Choroid plexus epithelial cell (primary cell): ENCODE data around the gene ZNF407.

Source experiments
- DNase-seq: peaks from one replicate; pipeline ENCODE4 v3.0.0-alpha.2; 2010; ENCODE audit warnings: low read depth
- H3K4me3 ChIP-seq: 2 replicates; pipeline ENCODE4 v1.5.1; 2011; ENCODE audit warnings: low read depth, mild to moderate bottlenecking, control low read depth, low read length, moderate library complexity
- TF ChIP-seq, protein P1 (sequence below): conservative IDR thresholded peaks from 2 replicates; pipeline ENCODE4 v1.5.1; 2011; ENCODE audit warnings: low read depth, mild to moderate bottlenecking, control low read depth, inconsistent platforms, low read length, moderate library complexity

The ZNF407 gene

GRCh38 chr18:75044791-75045190 lies 447.1 kb downstream of the ZNF407 start:
- DNase-seq: no peak
- TF ChIP-seq, protein P1, sequence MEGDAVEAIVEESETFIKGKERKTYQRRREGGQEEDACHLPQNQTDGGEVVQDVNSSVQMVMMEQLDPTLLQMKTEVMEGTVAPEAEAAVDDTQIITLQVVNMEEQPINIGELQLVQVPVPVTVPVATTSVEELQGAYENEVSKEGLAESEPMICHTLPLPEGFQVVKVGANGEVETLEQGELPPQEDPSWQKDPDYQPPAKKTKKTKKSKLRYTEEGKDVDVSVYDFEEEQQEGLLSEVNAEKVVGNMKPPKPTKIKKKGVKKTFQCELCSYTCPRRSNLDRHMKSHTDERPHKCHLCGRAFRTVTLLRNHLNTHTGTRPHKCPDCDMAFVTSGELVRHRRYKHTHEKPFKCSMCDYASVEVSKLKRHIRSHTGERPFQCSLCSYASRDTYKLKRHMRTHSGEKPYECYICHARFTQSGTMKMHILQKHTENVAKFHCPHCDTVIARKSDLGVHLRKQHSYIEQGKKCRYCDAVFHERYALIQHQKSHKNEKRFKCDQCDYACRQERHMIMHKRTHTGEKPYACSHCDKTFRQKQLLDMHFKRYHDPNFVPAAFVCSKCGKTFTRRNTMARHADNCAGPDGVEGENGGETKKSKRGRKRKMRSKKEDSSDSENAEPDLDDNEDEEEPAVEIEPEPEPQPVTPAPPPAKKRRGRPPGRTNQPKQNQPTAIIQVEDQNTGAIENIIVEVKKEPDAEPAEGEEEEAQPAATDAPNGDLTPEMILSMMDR: no peak
- H3K4me3 ChIP-seq: no peak overlapping the region

GRCh38 chr18:75045272-75045671 lies 447.6 kb downstream of the ZNF407 start:
- H3K4me3 ChIP-seq: no peak overlapping the region
- TF ChIP-seq, protein P1: no peak
- no peak for DNase-seq

- TF ChIP-seq, protein P1: no peak
- no peak overlapping the region for H3K4me3 ChIP-seq
- no peak for DNase-seq
Measured at GRCh38 chr18:75047240-75047961, 449.7 kb downstream of the ZNF407 start.

GRCh38 chr18:75048776-75049454 lies 451.2 kb downstream of the ZNF407 start:
- no peak overlapping the region for H3K4me3 ChIP-seq
- TF ChIP-seq, protein P1: no peak
- DNase-seq: no peak

DNA sequence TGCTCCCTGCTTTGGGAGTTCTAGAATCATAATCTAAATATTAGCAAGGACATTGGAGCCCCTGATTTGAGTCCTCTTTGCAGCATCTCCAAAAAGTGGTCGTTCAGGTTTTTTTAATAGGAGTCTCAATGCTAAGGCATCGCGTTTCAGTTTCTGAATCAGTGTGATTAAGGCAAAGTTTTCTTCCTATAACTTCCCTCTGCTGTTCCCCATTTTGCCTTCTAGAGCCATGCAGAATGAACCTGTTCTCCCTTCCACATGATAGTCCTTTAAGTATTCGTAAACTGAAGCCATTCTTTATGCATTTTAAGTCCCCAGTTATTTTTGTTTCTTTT lies 451.8 kb downstream of the ZNF407 start:
- no peak overlapping the region for H3K4me3 ChIP-seq
- TF ChIP-seq, protein P1: no peak
- DNase-seq: no peak

DNA sequence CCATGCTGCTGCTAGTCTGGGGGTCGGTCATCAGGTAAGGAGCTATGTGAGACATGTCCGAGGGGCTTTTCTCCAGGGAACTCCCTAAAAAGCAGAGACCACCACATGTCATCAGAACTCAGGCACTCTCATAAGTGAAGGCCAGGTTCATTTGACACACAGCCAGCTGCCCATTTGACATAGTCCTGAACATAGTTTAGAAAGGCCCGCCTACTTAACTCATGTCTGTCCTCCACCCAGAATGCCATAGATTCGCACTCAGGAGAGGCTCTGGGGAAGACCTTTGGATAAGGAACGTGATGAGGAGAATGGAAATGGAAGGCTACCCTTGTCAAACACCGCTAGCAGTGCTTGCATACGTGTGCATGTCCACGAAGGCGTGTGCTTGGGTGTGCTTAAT lies 454.1 kb downstream of the ZNF407 start:
- TF ChIP-seq, protein P1: no peak
- no peak overlapping the region for H3K4me3 ChIP-seq
- DNase-seq: no peak

DNA sequence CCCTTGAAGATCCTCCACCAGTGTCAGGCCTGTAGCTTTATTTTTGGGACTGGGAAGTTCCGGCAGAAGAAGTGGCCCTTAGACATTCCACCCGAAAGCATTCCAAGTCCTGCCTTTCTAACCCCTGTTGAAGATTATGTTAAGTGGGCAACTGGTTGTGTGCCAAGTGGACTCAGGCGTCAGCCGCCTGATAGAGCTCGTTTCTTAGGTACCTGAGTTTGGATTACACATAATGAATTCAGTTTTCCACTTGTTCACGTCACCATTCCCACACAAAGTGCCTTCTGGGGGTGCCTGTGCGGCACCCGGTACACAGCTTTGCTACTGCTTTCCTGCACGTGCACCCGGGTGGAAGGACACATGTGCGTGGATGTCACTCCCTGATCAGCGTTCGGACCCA lies 454.8 kb downstream of the ZNF407 start:
- DNase-seq: no peak
- TF ChIP-seq, protein P1: no peak
- no peak overlapping the region for H3K4me3 ChIP-seq
